PC-3 (cell line): ENCODE results near the gene DALRD3. TPM values are rescaled to one million over a fixed set of nuclear protein-coding genes. Genes with fewer than 3 reads are reported as not detected.
A peak's percentile ranks its signal among the peaks of the same experiment; 100 is the strongest.

Experiments used
- ATAC-seq: fragments of 200-7000 bp; cut with Tn5 transposase; 2 replicates; pipeline ENCODE4 v1.9.1; 2020; ENCODE audit warnings: mild to moderate bottlenecking, moderate library complexity
- BruUV-seq: library from RNA; stranded (reverse); fragments of 400-500 nt; replicated peaks from 2 replicates; lab custom pipeline; 2021; lab: Mats Ljungman, UMichigan
- CTCF ChIA-PET: fragments of 300-600 bp; sonication (Branson Sonifier 250); formaldehyde crosslinking; loops from one replicate; lab custom pipeline; 2022; ENCODE audit warnings: antibody characterized with exemption; lab: Charles Lee
- POLR2A ChIA-PET: fragments of 300-600 bp; sonication (Branson Sonifier 250); formaldehyde crosslinking; loops from one replicate; lab custom pipeline; 2022; ENCODE audit warnings: antibody characterized with exemption; ENCODE audit not compliant: unreplicated experiment; lab: Charles Lee
- DNase-seq: peaks from one replicate; pipeline ENCODE4 v3.0.0-alpha.2; 2015
- H2AFZ ChIP-seq: fragments of 300-600 bp; sonication (generic); 2 replicates; pipeline ENCODE4 v1.6.0; 2016; ENCODE audit warnings: antibody characterized with exemption, low read length
- H3F3A ChIP-seq: fragments of 300-600 bp; sonication (generic); one replicate; pipeline ENCODE4 v1.6.0; 2017; ENCODE audit warnings: antibody characterized with exemption, low read length, control low read depth, mild to moderate bottlenecking; ENCODE audit not compliant: unreplicated experiment
- H3K27ac ChIP-seq: fragments of 300-600 bp; sonication (generic); 2 replicates; pipeline ENCODE4 v1.5.1; 2016; ENCODE audit warnings: mild to moderate bottlenecking, low read length
- H3K27me3 ChIP-seq: fragments of 300-600 bp; sonication (generic); 2 replicates; pipeline ENCODE4 v1.6.1; 2016; ENCODE audit warnings: low read length, mixed read lengths
- H3K36me3 ChIP-seq: fragments of 300-600 bp; sonication (generic); 2 replicates; pipeline ENCODE4 v1.6.1; 2016; ENCODE audit warnings: low read depth, mixed run types, low read length, mixed read lengths
- H3K4me1 ChIP-seq: fragments of 300-600 bp; sonication (generic); 2 replicates; pipeline ENCODE4 v1.5.1; 2016; ENCODE audit warnings: low read length; ENCODE audit not compliant: insufficient read depth
- H3K4me2 ChIP-seq: fragments of 300-600 bp; sonication (generic); 2 replicates; pipeline ENCODE4 v1.6.0; 2016; ENCODE audit warnings: low read length
- H3K4me3 ChIP-seq: fragments of 300-600 bp; sonication (generic); 2 replicates; pipeline ENCODE4 v1.5.1; 2016; ENCODE audit warnings: mild to moderate bottlenecking, low read length, mixed read lengths
- H3K79me2 ChIP-seq: fragments of 300-600 bp; sonication (generic); 2 replicates; pipeline ENCODE4 v1.6.1; 2017; ENCODE audit warnings: low read length, mixed read lengths
- H3K9ac ChIP-seq: fragments of 300-600 bp; sonication (generic); 2 replicates; pipeline ENCODE4 v1.6.0; 2016; ENCODE audit warnings: mild to moderate bottlenecking, low read length
- H3K9me2 ChIP-seq: fragments of 300-600 bp; sonication (generic); replicated peaks from 2 replicates; pipeline ENCODE4 v1.6.1; 2016; ENCODE audit warnings: mixed run types, low read length, mixed read lengths
- H3K9me3 ChIP-seq: fragments of 300-600 bp; sonication (generic); 2 replicates; pipeline ENCODE4 v1.6.1; 2016; ENCODE audit warnings: low read length, mixed read lengths
- H4K20me1 ChIP-seq: fragments of 300-600 bp; sonication (generic); 2 replicates; pipeline ENCODE4 v1.6.1; 2016; ENCODE audit warnings: low read length, mixed read lengths
- EZH2 ChIP-seq: fragments of 300-600 bp; sonication (generic); IDR thresholded peaks from one replicate; pipeline ENCODE4 v1.6.1; 2017; ENCODE audit warnings: antibody characterized with exemption, mild to moderate bottlenecking, low read length; ENCODE audit not compliant: unreplicated experiment
- EZH2phosphoT487 ChIP-seq: fragments of 300-600 bp; sonication (generic); IDR thresholded peaks from 2 replicates; pipeline ENCODE4 v1.6.1; 2018; ENCODE audit warnings: mild to moderate bottlenecking, antibody characterized with exemption, low read length, borderline replicate concordance
- intact Hi-C: fragments of 100-400 bp; cut with micrococcal nuclease; formaldehyde crosslinking; loops from 2 replicates; pipeline ENCODE4 v1.9.0; 2023
- total RNA-seq: library from RNA; depleted of rRNA; stranded (reverse); fragments of >200 nt; gene quantifications from 2 replicates; pipeline ENCODE4 v1.2.3, GENCODE V29; 2014
- TF ChIP-seq, protein P1 (sequence below): fragments of 300-600 bp; sonication (generic); conservative IDR thresholded peaks from 2 replicates; pipeline ENCODE4 v1.5.1; 2017; ENCODE audit warnings: antibody characterized with exemption, low read depth, mild to moderate bottlenecking, low read length

Gene DALRD3
- total RNA-seq, 1 experiment from 2014 or later: 43.3 TPM

DNA sequence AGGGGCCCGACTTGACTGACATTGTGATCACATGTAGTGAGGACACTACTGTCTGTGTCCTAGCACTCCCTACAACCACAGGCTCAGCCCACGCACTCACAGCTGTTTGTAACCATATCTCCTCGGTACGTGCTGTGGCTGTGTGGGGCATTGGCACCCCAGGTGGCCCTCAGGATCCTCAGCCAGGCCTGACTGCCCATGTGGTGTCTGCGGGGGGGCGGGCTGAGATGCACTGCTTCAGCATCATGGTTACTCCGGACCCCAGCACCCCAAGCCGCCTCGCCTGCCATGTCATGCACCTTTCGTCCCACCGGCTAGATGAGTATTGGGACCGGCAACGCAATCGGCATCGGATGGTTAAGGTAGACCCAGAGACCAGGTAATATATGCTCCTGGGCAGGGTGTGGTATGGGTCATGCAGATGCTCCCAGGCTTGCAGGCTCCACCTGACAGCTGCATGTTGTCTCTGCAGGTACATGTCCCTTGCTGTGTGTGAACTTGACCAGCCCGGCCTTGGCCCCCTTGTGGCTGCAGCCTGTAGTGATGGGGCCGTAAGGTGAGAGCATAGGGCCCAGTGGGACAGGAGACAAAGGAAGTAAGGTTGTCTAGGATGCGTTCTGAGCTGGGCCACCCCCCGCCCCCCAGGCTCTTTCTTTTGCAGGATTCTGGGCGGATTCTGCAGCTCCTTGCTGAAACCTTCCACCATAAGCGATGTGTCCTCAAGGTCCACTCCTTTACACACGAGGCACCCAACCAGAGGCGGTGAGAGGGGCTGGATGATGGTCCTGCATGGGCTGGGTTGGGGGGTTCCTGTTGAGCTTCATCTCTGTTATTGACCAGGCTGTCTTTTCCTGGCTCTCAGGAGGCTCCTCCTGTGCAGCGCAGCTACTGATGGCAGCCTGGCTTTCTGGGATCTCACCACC is 4.4 kb downstream of the DALRD3 start:
- H3K4me3 ChIP-seq: no peak overlapping the region
- H3K79me2 ChIP-seq: peaks cover 47% of the 10 kb centered on the region
- peak; percentile 24 for ATAC-seq
- H2AFZ ChIP-seq: no peak overlapping the region
- peaks cover 18% of the 10 kb centered on the region for H4K20me1 ChIP-seq
- no peaks in the 10 kb centered on the region for H3F3A ChIP-seq
- peaks cover 34% of the 10 kb centered on the region for H3K36me3 ChIP-seq
- H3K27ac ChIP-seq: no peak overlapping the region
- intact Hi-C loops: loop anchor here (2.0 kb wide), 1 partner anchor 25 kb away; no protein-coding TSS in a partner anchor
- no TSS peak for BruUV-seq
- no peak overlapping the region for H3K4me2 ChIP-seq
- DNase-seq: peak; percentile 69
- peaks cover 11% of the 10 kb centered on the region; the same call in 1 of the 2 replicates for H3K4me1 ChIP-seq
- no peaks in the 10 kb centered on the region for H3K9me3 ChIP-seq
- no peak for TF ChIP-seq EZH2
- TF ChIP-seq, protein P1, sequence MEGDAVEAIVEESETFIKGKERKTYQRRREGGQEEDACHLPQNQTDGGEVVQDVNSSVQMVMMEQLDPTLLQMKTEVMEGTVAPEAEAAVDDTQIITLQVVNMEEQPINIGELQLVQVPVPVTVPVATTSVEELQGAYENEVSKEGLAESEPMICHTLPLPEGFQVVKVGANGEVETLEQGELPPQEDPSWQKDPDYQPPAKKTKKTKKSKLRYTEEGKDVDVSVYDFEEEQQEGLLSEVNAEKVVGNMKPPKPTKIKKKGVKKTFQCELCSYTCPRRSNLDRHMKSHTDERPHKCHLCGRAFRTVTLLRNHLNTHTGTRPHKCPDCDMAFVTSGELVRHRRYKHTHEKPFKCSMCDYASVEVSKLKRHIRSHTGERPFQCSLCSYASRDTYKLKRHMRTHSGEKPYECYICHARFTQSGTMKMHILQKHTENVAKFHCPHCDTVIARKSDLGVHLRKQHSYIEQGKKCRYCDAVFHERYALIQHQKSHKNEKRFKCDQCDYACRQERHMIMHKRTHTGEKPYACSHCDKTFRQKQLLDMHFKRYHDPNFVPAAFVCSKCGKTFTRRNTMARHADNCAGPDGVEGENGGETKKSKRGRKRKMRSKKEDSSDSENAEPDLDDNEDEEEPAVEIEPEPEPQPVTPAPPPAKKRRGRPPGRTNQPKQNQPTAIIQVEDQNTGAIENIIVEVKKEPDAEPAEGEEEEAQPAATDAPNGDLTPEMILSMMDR: peak; percentile 82
- no peak overlapping the region for H3K9ac ChIP-seq
- POLR2A ChIA-PET: no interaction called here
- CTCF ChIA-PET: interaction anchor here (1.5 to 1.9 kb wide), 2 partner anchors 24 to 26 kb away, joined by 9 to 22 read pairs; partner anchors contain the start of gene P4HTM
- no peaks in the 10 kb centered on the region for H3K27me3 ChIP-seq
- no peaks in the 10 kb centered on the region for H3K9me2 ChIP-seq

DNA sequence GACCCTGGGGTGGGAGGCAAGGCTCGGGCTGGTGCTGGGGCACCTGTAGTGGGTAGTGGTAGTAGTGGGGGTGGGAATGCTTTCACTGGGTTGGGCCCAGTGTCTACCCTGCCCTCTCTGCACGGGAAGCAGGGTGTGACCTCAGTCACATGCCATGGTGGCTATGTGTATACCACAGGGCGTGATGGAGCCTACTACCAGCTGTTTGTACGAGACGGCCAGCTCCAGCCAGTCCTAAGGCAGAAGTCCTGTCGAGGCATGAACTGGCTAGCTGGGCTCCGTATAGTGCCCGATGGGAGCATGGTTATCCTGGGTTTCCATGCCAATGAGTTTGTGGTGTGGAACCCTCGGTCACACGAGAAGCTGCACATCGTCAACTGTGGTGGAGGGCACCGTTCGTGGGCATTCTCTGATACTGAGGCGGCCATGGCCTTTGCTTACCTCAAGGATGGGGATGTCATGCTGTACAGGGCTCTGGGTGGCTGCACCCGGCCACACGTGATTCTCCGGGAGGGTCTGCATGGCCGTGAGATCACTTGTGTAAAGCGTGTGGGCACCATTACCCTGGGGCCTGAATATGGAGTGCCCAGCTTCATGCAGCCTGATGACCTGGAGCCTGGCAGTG is 5.2 kb downstream of the DALRD3 start:
- Histone ChIP-seq H3F3A (no peaks in the 10 kb centered on the region), H3K9me2 (no peaks in the 10 kb centered on the region), H3K9ac (no peak overlapping the region), H3K9me3 (no peaks in the 10 kb centered on the region), H3K4me3 (no peak overlapping the region), H2AFZ (no peak overlapping the region), H3K4me1 (peaks cover 14% of the 10 kb centered on the region), H3K4me2 (no peak overlapping the region), H3K79me2 (peaks cover 55% of the 10 kb centered on the region), H3K27me3 (no peaks in the 10 kb centered on the region), H3K27ac (no peak overlapping the region), H3K36me3 (peaks cover 34% of the 10 kb centered on the region), H4K20me1 (peaks cover 23% of the 10 kb centered on the region)
- DNase-seq (no peak), ATAC-seq (no peak)
- POLR2A ChIA-PET: no interaction called here
- no TSS peak for BruUV-seq
- CTCF ChIA-PET: interaction anchor here (1.5 to 1.9 kb wide), 2 partner anchors 24 to 26 kb away, joined by 9 to 22 read pairs; partner anchors contain the start of gene P4HTM
- intact Hi-C loops: no loop called here
- TF ChIP-seq, protein P1: no peak
- TF ChIP-seq EZH2phosphoT487 (no peak), EZH2 (no peak)
